Measurements from ENCODE around the gene COL26A1.

DNA sequence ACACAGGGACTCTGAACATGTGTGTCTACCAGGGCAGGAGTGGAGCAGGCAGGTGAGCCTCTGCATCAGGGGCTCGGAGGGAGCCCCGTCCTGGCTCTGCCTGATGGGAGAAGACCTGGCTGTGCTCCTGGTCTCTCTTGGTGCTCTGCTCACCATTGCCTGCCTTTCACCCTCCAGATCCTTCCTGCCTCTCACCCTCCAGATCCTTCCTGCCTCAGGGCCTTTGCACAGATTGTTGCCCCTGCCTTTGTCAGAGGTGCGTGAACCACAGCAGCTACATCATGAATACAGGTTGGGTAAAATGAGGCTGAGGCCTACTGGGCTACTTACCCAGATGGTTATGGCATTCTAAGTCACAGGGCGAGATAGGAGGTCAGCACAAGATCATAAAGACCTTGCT lies 16.6 kb downstream of the COL26A1 start:
- TF ChIP-seq, protein P1, sequence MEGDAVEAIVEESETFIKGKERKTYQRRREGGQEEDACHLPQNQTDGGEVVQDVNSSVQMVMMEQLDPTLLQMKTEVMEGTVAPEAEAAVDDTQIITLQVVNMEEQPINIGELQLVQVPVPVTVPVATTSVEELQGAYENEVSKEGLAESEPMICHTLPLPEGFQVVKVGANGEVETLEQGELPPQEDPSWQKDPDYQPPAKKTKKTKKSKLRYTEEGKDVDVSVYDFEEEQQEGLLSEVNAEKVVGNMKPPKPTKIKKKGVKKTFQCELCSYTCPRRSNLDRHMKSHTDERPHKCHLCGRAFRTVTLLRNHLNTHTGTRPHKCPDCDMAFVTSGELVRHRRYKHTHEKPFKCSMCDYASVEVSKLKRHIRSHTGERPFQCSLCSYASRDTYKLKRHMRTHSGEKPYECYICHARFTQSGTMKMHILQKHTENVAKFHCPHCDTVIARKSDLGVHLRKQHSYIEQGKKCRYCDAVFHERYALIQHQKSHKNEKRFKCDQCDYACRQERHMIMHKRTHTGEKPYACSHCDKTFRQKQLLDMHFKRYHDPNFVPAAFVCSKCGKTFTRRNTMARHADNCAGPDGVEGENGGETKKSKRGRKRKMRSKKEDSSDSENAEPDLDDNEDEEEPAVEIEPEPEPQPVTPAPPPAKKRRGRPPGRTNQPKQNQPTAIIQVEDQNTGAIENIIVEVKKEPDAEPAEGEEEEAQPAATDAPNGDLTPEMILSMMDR (IDR thresholded peaks at IDR 0.05 in 4 of 5, conservative IDR thresholded peaks at IDR 0.05 in 1 of 5) = no peak
- TF ChIP-seq POLR2A (IDR thresholded peaks at IDR 0.05) = no peak

All from gastrocnemius medialis (tissue), 4 donors.